GM23248 (cell line): ENCODE data around the gene LCE2D.

Experiments
- EZH2 ChIP-seq: fragments of 200-600 bp; sonication (generic); IDR thresholded peaks from 2 replicates; pipeline ENCODE4 v1.6.1; 2018; ENCODE audit warnings: antibody characterized with exemption, mild to moderate bottlenecking; ENCODE audit not compliant: insufficient read depth, poor library complexity, severe bottlenecking
- EZH2phosphoT487 ChIP-seq: fragments of 200-600 bp; sonication (generic); IDR thresholded peaks from 2 replicates; pipeline ENCODE4 v1.6.1; 2018; ENCODE audit warnings: antibody characterized with exemption, moderate library complexity, mild to moderate bottlenecking, low read depth; ENCODE audit not compliant: insufficient read depth

DNA sequence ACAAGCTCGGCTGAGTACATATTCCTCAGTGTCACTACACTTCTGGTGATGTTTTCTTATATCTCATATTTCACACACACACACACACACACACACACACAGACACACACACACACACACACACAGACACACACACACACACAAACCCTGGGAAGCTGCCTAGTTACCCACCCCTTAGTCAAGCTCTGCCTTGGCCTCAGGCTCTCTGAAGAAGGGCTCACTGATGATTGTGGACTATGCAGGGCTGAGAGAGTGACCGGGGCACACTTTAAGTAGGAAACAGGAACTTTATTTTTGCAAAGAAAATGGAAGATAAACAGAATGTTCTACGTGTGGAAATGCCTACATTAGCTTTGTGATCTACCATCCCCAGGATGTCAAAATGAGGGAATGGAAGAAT is 19.2 kb upstream of the LCE2D start:
- TF ChIP-seq EZH2 (no peak), EZH2phosphoT487 (no peak)
